Mesenchymal stem cell (in vitro differentiated cells and primary cell): ENCODE results near the gene AKAP8L.

Experiments
- DNase-seq: peaks from one replicate; pipeline ENCODE4 v3.0.0-alpha.2; 2013
- H2AFZ ChIP-seq: one replicate; pipeline ENCODE4 v1.6.1; 2013; ENCODE audit warnings: low read depth, mild to moderate bottlenecking, control low read depth, inconsistent platforms, low read length, moderate library complexity
- H2AK5ac ChIP-seq: 2 replicates; pipeline ENCODE4 v1.6.1; 2013; ENCODE audit warnings: low read length, moderate library complexity, mild to moderate bottlenecking, inconsistent platforms; ENCODE audit not compliant: severe bottlenecking
- H2BK120ac ChIP-seq: one replicate; pipeline ENCODE4 v1.6.1; 2013; ENCODE audit warnings: low read depth, mild to moderate bottlenecking, inconsistent platforms, low read length, moderate library complexity
- H2BK12ac ChIP-seq, 2 experiments: one replicate each; pipeline ENCODE4 v1.6.1; 2013; ENCODE audit warnings: inconsistent platforms in 2 of 2, low read length in 2 of 2, mild to moderate bottlenecking in 2 of 2, moderate library complexity in 2 of 2, control low read depth in 1 of 2
- H2BK15ac ChIP-seq: one replicate; pipeline ENCODE4 v1.6.1; 2013; ENCODE audit warnings: mild to moderate bottlenecking, low read depth, inconsistent platforms; ENCODE audit not compliant: poor library complexity, severe bottlenecking
- H2BK5ac ChIP-seq: 2 replicates; pipeline ENCODE4 v1.6.1; 2013; ENCODE audit warnings: low read depth, mild to moderate bottlenecking, low read length, control low read depth, inconsistent platforms; ENCODE audit not compliant: poor library complexity, severe bottlenecking
- H3K14ac ChIP-seq, 2 experiments: one replicate each; pipeline ENCODE4 v1.6.1; 2013; ENCODE audit warnings: inconsistent platforms in 2 of 2, low read length in 2 of 2, control low read depth in 1 of 2, mild to moderate bottlenecking in 1 of 2, moderate library complexity in 1 of 2
- H3K18ac ChIP-seq, 2 experiments: one replicate each; pipeline ENCODE4 v1.6.1; 2013; ENCODE audit warnings: inconsistent platforms in 2 of 2, low read length in 2 of 2, control low read depth in 1 of 2, low read depth in 1 of 2, mild to moderate bottlenecking in 1 of 2
- H3K23ac ChIP-seq, 2 experiments: one replicate each; pipeline ENCODE4 v1.6.1; 2013; ENCODE audit warnings: inconsistent platforms in 2 of 2, low read length in 2 of 2, mild to moderate bottlenecking in 2 of 2, moderate library complexity in 2 of 2, control low read depth in 1 of 2
- H3K27ac ChIP-seq: 2 replicates; pipeline ENCODE4 v1.5.1; 2013; ENCODE audit warnings: mild to moderate bottlenecking, moderate library complexity, low read length, control low read depth, inconsistent platforms; ENCODE audit not compliant: poor library complexity, severe bottlenecking
- H3K27me3 ChIP-seq, 2 experiments: 2 replicates each; pipeline versions ENCODE4 v1.6.1 to v1.7.0; 2013; ENCODE audit warnings: low read length in 2 of 2, mild to moderate bottlenecking in 2 of 2, moderate library complexity in 2 of 2, control low read depth in 1 of 2, inconsistent platforms in 1 of 2; ENCODE audit not compliant: control insufficient read depth in 1 of 2, insufficient read depth in 1 of 2
- H3K36me3 ChIP-seq, 2 experiments: 2 replicates each; pipeline versions ENCODE4 v1.6.1 to v1.7.0; 2013; ENCODE audit warnings: low read length in 2 of 2, control low read depth in 1 of 2, inconsistent platforms in 1 of 2, low read depth in 1 of 2, mild to moderate bottlenecking in 1 of 2; ENCODE audit not compliant: insufficient read depth in 2 of 2, control insufficient read depth in 1 of 2
- H3K4ac ChIP-seq, 2 experiments: one replicate each; pipeline ENCODE4 v1.6.1; 2013; ENCODE audit warnings: inconsistent platforms in 2 of 2, low read length in 2 of 2, mild to moderate bottlenecking in 2 of 2, moderate library complexity in 2 of 2, control low read depth in 1 of 2, low read depth in 1 of 2
- H3K4me1 ChIP-seq: 2 replicates; pipeline ENCODE4 v1.6.1; 2013; ENCODE audit warnings: low read depth, low read length, control low read depth; ENCODE audit not compliant: control insufficient read depth, insufficient read depth
- H3K4me2 ChIP-seq: 2 replicates; pipeline ENCODE4 v1.6.1; 2013; ENCODE audit warnings: low read length, mild to moderate bottlenecking, inconsistent platforms; ENCODE audit not compliant: poor library complexity, severe bottlenecking
- H3K4me3 ChIP-seq, 2 experiments: 2 replicates each; pipeline versions ENCODE4 v1.5.1 to v1.7.0; 2013; ENCODE audit warnings: low read length in 2 of 2, mild to moderate bottlenecking in 2 of 2, control low read depth in 1 of 2, low read depth in 1 of 2; ENCODE audit not compliant: insufficient read depth in 1 of 2
- H3K79me1 ChIP-seq: replicated peaks from 2 replicates; pipeline ENCODE4 v1.6.1; 2013; ENCODE audit warnings: mild to moderate bottlenecking, control low read depth, low read length, inconsistent platforms; ENCODE audit not compliant: poor library complexity, severe bottlenecking
- H3K9ac ChIP-seq: 2 replicates; pipeline ENCODE4 v1.7.0; 2013; ENCODE audit warnings: mild to moderate bottlenecking, low read length, moderate library complexity
- H3K9me3 ChIP-seq: 2 replicates; pipeline ENCODE4 v1.7.0; 2013; ENCODE audit warnings: mild to moderate bottlenecking, low read length; ENCODE audit not compliant: control insufficient read depth
- H4K8ac ChIP-seq: one replicate; pipeline ENCODE4 v1.6.1; 2013; ENCODE audit warnings: inconsistent platforms, mild to moderate bottlenecking, low read length, moderate library complexity
- H4K91ac ChIP-seq: one replicate; pipeline ENCODE4 v1.6.1; 2013; ENCODE audit warnings: mild to moderate bottlenecking, low read length, inconsistent platforms
- WGBS: methylation state at CpG from one replicate; pipeline ENCODE4 v1.1.7; 2013; ENCODE audit warnings: mixed read lengths; 5-methylcytosine and 5-hydroxymethylcytosine counted together

Gene AKAP8L

DNA sequence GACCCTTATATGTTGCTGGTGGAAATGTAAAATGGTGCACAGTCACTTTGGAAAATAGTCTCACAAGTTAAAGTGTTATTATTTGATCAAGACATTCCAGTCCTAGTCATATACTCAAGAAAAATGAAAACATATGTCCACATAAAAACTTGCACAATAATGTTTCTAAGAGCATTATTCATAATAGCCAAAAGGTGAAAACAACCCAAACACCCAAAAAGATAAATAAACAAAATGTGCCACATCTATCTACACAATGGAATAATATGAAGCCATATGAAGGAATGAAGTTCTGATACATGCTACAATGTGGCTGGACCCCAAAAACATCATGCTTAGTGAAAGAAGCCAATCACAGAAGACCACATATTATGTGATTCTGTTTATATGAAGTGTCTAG is 24.8 kb downstream of the AKAP8L start:
- no peak for DNase-seq
- Histone ChIP-seq H2BK12ac (no peak overlapping the region), H3K27me3 (no peaks in the 10 kb centered on the region), H3K18ac (no peak overlapping the region), H3K9me3 (no peaks in the 10 kb centered on the region), H3K23ac (no peak overlapping the region), H2BK120ac (no peak overlapping the region), H4K8ac (no peak overlapping the region), H4K91ac (no peak overlapping the region), H3K4me2 (no peak overlapping the region), H2AK5ac (no peak overlapping the region), H3K79me1 (peaks cover 33% of the 10 kb centered on the region), H3K9ac (no peak overlapping the region), H2BK15ac (no peak overlapping the region), H3K4ac (no peak overlapping the region), H3K4me1 (peaks cover 3% of the 10 kb centered on the region), H3K14ac (no peak overlapping the region), H2BK5ac (no peak overlapping the region), H3K27ac (no peak overlapping the region), H3K36me3 (peaks cover 54 to 68% of the 10 kb centered on the region in 2 experiments), H2AFZ (no peak overlapping the region), H3K4me3 (no peak overlapping the region)

DNA sequence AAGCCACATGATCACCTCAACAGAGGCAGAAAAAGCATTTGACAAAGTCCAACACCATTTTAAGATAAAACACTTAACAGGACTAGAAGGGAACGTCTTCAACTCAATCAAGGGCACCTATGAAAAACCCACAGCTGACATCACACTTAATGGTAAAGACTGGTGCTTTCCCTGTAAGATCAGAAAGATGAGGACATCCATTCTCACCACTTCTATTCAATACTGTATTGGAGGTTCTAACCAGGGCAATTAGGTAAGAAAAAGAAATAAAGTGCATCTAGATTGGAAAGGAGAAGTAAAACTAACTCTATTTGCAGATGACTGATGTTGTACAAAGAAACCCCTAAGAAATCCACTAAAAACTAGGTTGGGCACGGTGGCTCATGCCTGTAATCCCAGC is 28.0 kb downstream of the AKAP8L start:
- Histone ChIP-seq H3K4ac (no peak overlapping the region), H4K8ac (no peak overlapping the region), H3K27ac (no peak overlapping the region), H3K36me3 (peaks cover 37 to 50% of the 10 kb centered on the region in 2 experiments), H3K4me2 (no peak overlapping the region), H2BK12ac (no peak overlapping the region), H3K9ac (no peak overlapping the region), H3K4me3 (no peak overlapping the region), H3K18ac (no peak overlapping the region), H4K91ac (no peak overlapping the region), H2BK15ac (no peak overlapping the region), H3K4me1 (peaks cover 1% of the 10 kb centered on the region), H2AFZ (no peak overlapping the region), H3K27me3 (no peaks in the 10 kb centered on the region), H2BK120ac (no peak overlapping the region), H3K9me3 (no peaks in the 10 kb centered on the region), H2BK5ac (no peak overlapping the region), H3K14ac (no peak overlapping the region), H3K23ac (no peak overlapping the region), H2AK5ac (no peak overlapping the region), H3K79me1 (peaks cover 13% of the 10 kb centered on the region)
- 89% methylated on average over 2 of the region's 2 CpGs for WGBS
- DNase-seq = no peak

DNA sequence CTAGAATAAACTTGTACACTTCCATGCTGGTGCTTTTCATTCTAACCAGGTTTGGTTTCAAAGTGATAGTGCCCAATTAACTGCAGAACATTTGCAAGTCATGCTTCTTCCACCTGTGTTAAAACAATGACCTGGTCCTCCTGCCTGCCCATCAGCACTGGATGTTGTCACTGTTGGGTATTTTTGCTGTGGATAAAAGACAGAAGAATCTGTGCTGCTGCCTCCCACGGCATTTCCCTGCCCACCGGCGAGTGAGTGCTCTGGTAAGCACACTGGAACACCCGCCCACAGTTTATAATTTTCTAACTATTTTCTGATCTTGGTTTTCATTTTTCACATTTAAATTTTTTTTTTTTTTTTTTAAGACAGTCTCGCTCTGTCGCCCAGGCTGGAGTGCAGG is 36.9 kb downstream of the AKAP8L start:
- 98% methylated on average over 5 of the region's 6 CpGs for WGBS
- Histone ChIP-seq H3K36me3 (peaks cover 11 to 26% of the 10 kb centered on the region in 2 experiments), H2BK5ac (no peak overlapping the region), H2BK12ac (peak overlapping the region in 1 of 2 experiments; percentile 55), H3K79me1 (peaks cover 13% of the 10 kb centered on the region), H3K9me3 (no peaks in the 10 kb centered on the region), H3K27me3 (no peaks in the 10 kb centered on the region), H4K91ac (no peak overlapping the region), H3K4me3 (no peak overlapping the region), H3K4me1 (peaks cover 16% of the 10 kb centered on the region), H2AK5ac (no peak overlapping the region), H4K8ac (no peak overlapping the region), H3K23ac (no peak overlapping the region), H2AFZ (no peak overlapping the region), H3K4ac (no peak overlapping the region), H3K27ac (peak overlapping the region; percentile 7), H3K9ac (no peak overlapping the region), H2BK120ac (no peak overlapping the region), H2BK15ac (no peak overlapping the region), H3K14ac (no peak overlapping the region), H3K18ac (no peak overlapping the region), H3K4me2 (no peak overlapping the region)
- no peak for DNase-seq

DNA sequence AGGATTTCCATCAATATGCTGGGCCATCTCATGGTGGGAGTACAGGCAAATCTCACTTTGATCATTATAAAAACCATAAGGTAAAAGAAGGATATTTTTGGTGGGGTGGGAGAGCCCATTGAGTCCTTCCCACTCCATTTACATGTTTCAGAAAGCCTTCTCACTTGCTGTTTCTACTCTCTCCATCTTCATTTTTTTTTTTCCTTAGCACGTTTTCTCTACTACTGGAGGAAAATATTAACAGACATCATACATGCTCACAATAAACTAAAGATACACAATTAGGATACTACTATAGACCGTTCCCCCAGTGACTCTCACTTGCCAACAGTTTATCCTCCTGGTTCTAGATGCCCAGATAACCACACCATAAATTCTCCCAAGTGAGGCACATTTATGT is 37.4 kb downstream of the AKAP8L start:
- Histone ChIP-seq H3K18ac (no peak overlapping the region), H3K27me3 (no peaks in the 10 kb centered on the region), H2BK120ac (no peak overlapping the region), H3K14ac (no peak overlapping the region), H3K79me1 (peaks cover 11% of the 10 kb centered on the region), H3K23ac (no peak overlapping the region), H3K9me3 (no peaks in the 10 kb centered on the region), H3K36me3 (peaks cover 7 to 23% of the 10 kb centered on the region in 2 experiments), H3K4me1 (peaks cover 19% of the 10 kb centered on the region), H3K4me2 (no peak overlapping the region), H4K8ac (no peak overlapping the region), H2BK12ac (no peak overlapping the region), H2AK5ac (peak overlapping the region; percentile 53), H3K4me3 (no peak overlapping the region), H3K4ac (no peak overlapping the region), H2BK5ac (no peak overlapping the region), H2AFZ (no peak overlapping the region), H3K9ac (no peak overlapping the region), H2BK15ac (no peak overlapping the region), H3K27ac (peak overlapping the region; percentile 28), H4K91ac (no peak overlapping the region)
- 82% methylated on average over 2 of the region's 2 CpGs for WGBS
- no peak for DNase-seq
